ENCODE measurements around the gene PGA4.

- TF ChIP-seq POLR2A (IDR thresholded peaks at IDR 0.05; ENCODE audit: low read depth, low read length) (no peak), EZH2 (IDR thresholded peaks at IDR 0.05; ENCODE audit: borderline replicate concordance, low read depth, low read length, severe bottlenecking) (no peak), CTCF (IDR thresholded peaks at IDR 0.05; ENCODE audit: extremely low read depth in 1 of 2, insufficient read depth in 1 of 2, low read depth in 1 of 2, low read length in 2 of 2) (peak; percentile 84 to 90), MAX (IDR thresholded peaks at IDR 0.05; ENCODE audit: insufficient read depth, insufficient read length) (no peak), POLR2AphosphoS5 (IDR thresholded peaks at IDR 0.05; ENCODE audit: insufficient read depth, low read depth, low read length) (no peak), FOS (IDR thresholded peaks at IDR 0.05; ENCODE audit: borderline replicate concordance, insufficient read depth, low read length) (no peak), MYC (IDR thresholded peaks at IDR 0.05; ENCODE audit: low read depth, low read length) (no peak), JUN (IDR thresholded peaks at IDR 0.05; ENCODE audit: borderline replicate concordance, insufficient read depth, insufficient read length, low read depth) (no peak), GATA2 (IDR thresholded peaks at IDR 0.05; ENCODE audit: insufficient read depth, insufficient read length, low read depth, low read length) (no peak)
Measured at GRCh38 chr11:61187505-61188130, 34.5 kb upstream of the PGA4 start.

Measured in endothelial cell of umbilical vein (primary cell).